OCI-LY3 (cell line): Measurements from ENCODE around the gene GSTM2.

Experiments
- CTCF ChIP-seq: fragments of 200-600, 300-600 bp; sonication (generic); IDR thresholded peaks from 2 replicates; pipeline ENCODE4 v1.5.1; 2014; ENCODE audit warnings: antibody characterized with exemption, low read length, low read depth
- EZH2phosphoT487 ChIP-seq: fragments of 200-600 bp; shearing (Covaris generic); IDR thresholded peaks from 2 replicates; pipeline ENCODE4 v1.6.1; 2018; ENCODE audit warnings: antibody characterized with exemption, mixed run types, low read depth

GRCh38 chr1:109637446-109637845, 30.4 kb upstream of the GSTM2 start:
- no peak for TF ChIP-seq CTCF
- TF ChIP-seq EZH2phosphoT487: no peak
